Nephron progenitor cell (in vitro differentiated cells): ENCODE results near the gene BICC1.

Experiments used
- DNase-seq: peaks from one replicate; pipeline ENCODE4 v3.0.0; 2021
- H3K27ac Mint-ChIP-seq: 2 replicates; pipeline ENCODE4 v1.8.0; 2021; ENCODE audit warnings: mild to moderate bottlenecking, moderate library complexity, mixed read lengths
- H3K27me3 Mint-ChIP-seq: 2 replicates; pipeline ENCODE4 v1.8.0; 2021; ENCODE audit warnings: mild to moderate bottlenecking, low read depth, mixed read lengths; ENCODE audit not compliant: poor library complexity
- H3K36me3 Mint-ChIP-seq: 2 replicates; pipeline ENCODE4 v1.8.0; 2021; ENCODE audit warnings: low read depth, mixed read lengths
- H3K4me1 Mint-ChIP-seq: 2 replicates; pipeline ENCODE4 v1.8.0; 2021; ENCODE audit warnings: mixed read lengths
- H3K4me3 Mint-ChIP-seq: 2 replicates; pipeline ENCODE4 v1.8.0; 2021; ENCODE audit warnings: mild to moderate bottlenecking, moderate library complexity, mixed read lengths
- H3K9me3 Mint-ChIP-seq: 2 replicates; pipeline ENCODE4 v1.8.0; 2021; ENCODE audit warnings: mild to moderate bottlenecking, moderate library complexity, mixed read lengths
- CTCF ChIP-seq: fragments of 200-600 bp; sonication (generic); IDR thresholded peaks from 2 replicates; pipeline ENCODE4 v1.5.0; 2021; ENCODE audit warnings: antibody characterized with exemption

BICC1 gene

GRCh38 chr10:58579011-58579655, 66.5 kb downstream of the BICC1 start:
- Mint-ChIP-seq H3K27ac (no peak overlapping the region), H3K4me1 (peaks cover 26% of the 10 kb centered on the region), H3K4me3 (no peak overlapping the region), H3K9me3 (peaks cover 14% of the 10 kb centered on the region), H3K36me3 (peaks cover 2% of the 10 kb centered on the region), H3K27me3 (peaks cover 4% of the 10 kb centered on the region)
- TF ChIP-seq CTCF, result no peak
- no peak for DNase-seq

GRCh38 chr10:58582045-58582444, 69.4 kb downstream of the BICC1 start:
- Mint-ChIP-seq H3K9me3 (peaks cover 14% of the 10 kb centered on the region), H3K27ac (no peak overlapping the region), H3K4me3 (no peak overlapping the region), H3K4me1 (peaks cover 3% of the 10 kb centered on the region), H3K27me3 (peaks cover 4% of the 10 kb centered on the region), H3K36me3 (peaks cover 6% of the 10 kb centered on the region)
- TF ChIP-seq CTCF, result no peak
- no peak for DNase-seq

- Mint-ChIP-seq H3K27me3 (no peaks in the 10 kb centered on the region), H3K36me3 (peaks cover 6% of the 10 kb centered on the region), H3K4me3 (no peak overlapping the region), H3K4me1 (peaks cover 9% of the 10 kb centered on the region), H3K9me3 (peaks cover 14% of the 10 kb centered on the region), H3K27ac (no peak overlapping the region)
- DNase-seq, result no peak
- no peak for TF ChIP-seq CTCF
These were observed 72.8 kb downstream of the BICC1 start for GRCh38 chr10:58585435-58585834.

- no peak for TF ChIP-seq CTCF
- H3K4me1 Mint-ChIP-seq, result peaks cover 9% of the 10 kb centered on the region
- no peak for DNase-seq
- H3K9me3 Mint-ChIP-seq, result peaks cover 14% of the 10 kb centered on the region
- H3K4me3 Mint-ChIP-seq, result no peak overlapping the region
- peaks cover 6% of the 10 kb centered on the region for H3K36me3 Mint-ChIP-seq
- H3K27ac Mint-ChIP-seq, result no peak overlapping the region
- H3K27me3 Mint-ChIP-seq, result no peaks in the 10 kb centered on the region
These were observed 73.9 kb downstream of the BICC1 start for GRCh38 chr10:58586282-58587245.

- H3K9me3 Mint-ChIP-seq, result peaks cover 9% of the 10 kb centered on the region
- no peak overlapping the region for H3K4me3 Mint-ChIP-seq
- DNase-seq, result no peak
- H3K36me3 Mint-ChIP-seq, result peaks cover 6% of the 10 kb centered on the region
- H3K27ac Mint-ChIP-seq, result no peak overlapping the region
- H3K27me3 Mint-ChIP-seq, result no peaks in the 10 kb centered on the region
- peaks cover 9% of the 10 kb centered on the region for H3K4me1 Mint-ChIP-seq
- TF ChIP-seq CTCF, result no peak
These were observed 75.0 kb downstream of the BICC1 start for GRCh38 chr10:58587676-58588075.
